Endothelial cell of umbilical vein (primary cell): ENCODE data around the gene IQCE. TPM values are rescaled to one million over a fixed set of nuclear protein-coding genes. Genes with fewer than 3 reads are reported as not detected.

ENCODE experiments used
- BruUV-seq: library from RNA; stranded (reverse); fragments of 400-500 nt; replicated peaks from 2 replicates; lab custom pipeline; 2021; lab: Mats Ljungman, UMichigan
- CTCF ChIA-PET: fragments of 300-600, 350-600 bp; sonication (Branson Sonifier 250); formaldehyde crosslinking; loops from one replicate; lab custom pipeline; 2021; ENCODE audit warnings: antibody characterized with exemption, inconsistent platforms; lab: Charles Lee
- POLR2A ChIA-PET: fragments of 300-600, 350-600 bp; sonication (Branson Sonifier 250); formaldehyde crosslinking; loops from one replicate; lab custom pipeline; 2021; ENCODE audit warnings: antibody characterized with exemption, inconsistent platforms; lab: Charles Lee
- DNase-seq: peaks from one replicate; pipeline ENCODE4 v3.0.0-alpha.2; 2011; ENCODE audit warnings: low read depth, low spot score
- FAIRE-seq: peaks from 2 replicates; lab custom pipeline; 2011; peaks lifted over from hg19 to GRCh38; lab: Jason Lieb, UNC
- H2AFZ ChIP-seq: 2 replicates; pipeline ENCODE4 v1.6.0; 2012; ENCODE audit warnings: low read depth, low read length, control low read depth, inconsistent platforms
- H3K27ac ChIP-seq: 2 replicates; pipeline ENCODE4 v1.5.1; 2011; ENCODE audit warnings: low read depth, mild to moderate bottlenecking, control low read depth, low read length, moderate library complexity; ENCODE audit not compliant: insufficient read depth
- H3K27me3 ChIP-seq, 2 experiments: 2 replicates each; pipeline versions ENCODE4 v1.6.0 to v1.6.1; 2011; ENCODE audit warnings: low read length in 2 of 2, mixed read lengths in 1 of 2; ENCODE audit not compliant: control insufficient read depth in 2 of 2, insufficient read depth in 2 of 2
- H3K36me3 ChIP-seq, 2 experiments: 2 replicates in 1 of 2; 3 replicates in 1 of 2; pipeline ENCODE4 v1.5.1; 2011; ENCODE audit warnings: low read length in 2 of 2, mild to moderate bottlenecking in 1 of 2, moderate library complexity in 1 of 2; ENCODE audit not compliant: control insufficient read depth in 2 of 2, insufficient read depth in 2 of 2; ENCODE audit errors: extremely low read depth in 1 of 2
- H3K4me1 ChIP-seq: 3 replicates; pipeline ENCODE4 v1.5.1; 2011; ENCODE audit warnings: mild to moderate bottlenecking, low read length; ENCODE audit not compliant: control insufficient read depth, insufficient read depth; ENCODE audit errors: extremely low read depth
- H3K4me2 ChIP-seq: 2 replicates; pipeline ENCODE4 v1.6.1; 2011; ENCODE audit warnings: low read length, control low read depth, mixed read lengths; ENCODE audit not compliant: insufficient read depth
- H3K4me3 ChIP-seq, 3 experiments: fragments of 200-600 bp in 1 of 3; sonication (generic), shearing (Covaris generic) in 1 of 3; replicated peaks in 1 of 3; 2 replicates each; pipeline ENCODE4 v1.5.1; 2011 to 2016; ENCODE audit warnings: control low read depth in 3 of 3, low read length in 3 of 3, mild to moderate bottlenecking in 2 of 3, inconsistent platforms in 1 of 3, low read depth in 1 of 3, moderate library complexity in 1 of 3; ENCODE audit not compliant: insufficient read depth in 1 of 3
- H3K79me2 ChIP-seq: 2 replicates; pipeline ENCODE4 v1.6.0; 2012; ENCODE audit warnings: low read length, inconsistent platforms; ENCODE audit not compliant: control insufficient read depth, insufficient read depth
- H3K9ac ChIP-seq: replicated peaks from 2 replicates; pipeline ENCODE3; 2011; ENCODE audit warnings: low read length, control low read depth; ENCODE audit not compliant: insufficient read depth; ENCODE audit errors: extremely low read depth
- H3K9me1 ChIP-seq: replicated peaks from 3 replicates; pipeline ENCODE4 v1.6.0; 2011; ENCODE audit warnings: mild to moderate bottlenecking, low read length; ENCODE audit not compliant: control insufficient read depth, insufficient read depth; ENCODE audit errors: extremely low read depth
- H3K9me3 ChIP-seq: replicated peaks from 2 replicates; pipeline ENCODE4 v1.5.1; 2012; ENCODE audit warnings: low read length, inconsistent platforms; ENCODE audit not compliant: control insufficient read depth, insufficient read depth
- H4K20me1 ChIP-seq: replicated peaks from 2 replicates; pipeline ENCODE3; 2011; ENCODE audit warnings: mild to moderate bottlenecking, low read length; ENCODE audit not compliant: control insufficient read depth, insufficient read depth; ENCODE audit errors: extremely low read depth
- EZH2 ChIP-seq: IDR thresholded peaks from 2 replicates; pipeline ENCODE4 v1.6.1; 2012; ENCODE audit warnings: borderline replicate concordance, low read depth, mild to moderate bottlenecking, moderate library complexity, low read length, inconsistent platforms; ENCODE audit not compliant: severe bottlenecking
- FOS ChIP-seq: IDR thresholded peaks from 2 replicates; pipeline ENCODE4 v1.6.1; 2011; ENCODE audit warnings: mild to moderate bottlenecking, low read length, moderate library complexity, borderline replicate concordance; ENCODE audit not compliant: insufficient read depth
- GATA2 ChIP-seq: IDR thresholded peaks from 2 replicates; pipeline ENCODE4 v1.7.0; 2011; ENCODE audit warnings: low read depth, mild to moderate bottlenecking, moderate library complexity, mixed read lengths, low read length; ENCODE audit not compliant: insufficient read length, insufficient read depth
- JUN ChIP-seq: IDR thresholded peaks from 2 replicates; pipeline ENCODE4 v1.6.1; 2011; ENCODE audit warnings: borderline replicate concordance, low read depth; ENCODE audit not compliant: insufficient read length, insufficient read depth
- MYC ChIP-seq: IDR thresholded peaks from one replicate; pipeline ENCODE4 v1.6.1; 2011; ENCODE audit warnings: mild to moderate bottlenecking, low read depth, low read length
- POLR2A ChIP-seq: IDR thresholded peaks from 2 replicates; pipeline ENCODE4 v1.6.1; 2012; ENCODE audit warnings: low read depth, mild to moderate bottlenecking, control low read depth, low read length
- POLR2AphosphoS5 ChIP-seq: IDR thresholded peaks from 2 replicates; pipeline ENCODE4 v1.6.1; 2012; ENCODE audit warnings: low read depth, mild to moderate bottlenecking, control low read depth, low read length, moderate library complexity; ENCODE audit not compliant: insufficient read depth
- dilution Hi-C: fragments of 300-500 bp; cut with MboI; formaldehyde crosslinking; loops from one replicate; pipeline ENCODE4 v1.15.0; 2019; ENCODE audit warnings: low sequenced_read_pairs; ENCODE audit not compliant: extremely low pct_ligation_motif_present
- intact Hi-C: fragments of 100-400 bp; cut with micrococcal nuclease; formaldehyde crosslinking; loops from one replicate; pipeline ENCODE4 v1.10.0; 2022
- polyA plus RNA-seq, 4 experiments: library from polyadenylated mRNA; depleted of rRNA in 3 of 4; stranded (reverse) in 3 of 4; unstranded in 1 of 4; fragments of >200 nt; gene quantifications; 2 replicates each; pipeline versions ENCODE4 v1.2.1 to v1.2.3, GENCODE V29; 2011 to 2012; ENCODE audit warnings: missing spikeins in 1 of 4
- total RNA-seq: library from RNA; stranded (reverse); gene quantifications from 2 replicates; pipeline ENCODE4 v1.2.3, GENCODE V29; 2021
- TF ChIP-seq, protein P1 (sequence below), 2 donors: IDR thresholded peaks; 1 replicate in 1 of 2; 2 replicates in 1 of 2; pipeline ENCODE4 v1.5.1; 2011; ENCODE audit warnings: low read length in 2 of 2, mild to moderate bottlenecking in 2 of 2, moderate library complexity in 2 of 2, control low read depth in 1 of 2, inconsistent platforms in 1 of 2, low read depth in 1 of 2; ENCODE audit not compliant: insufficient read depth in 1 of 2; ENCODE audit errors: extremely low read depth in 1 of 2
- TF ChIP-seq, protein P2 (sequence below): IDR thresholded peaks from 2 replicates; pipeline ENCODE4 v1.6.1; 2011; ENCODE audit not compliant: insufficient read depth, insufficient read length

IQCE gene
- total and polyA plus RNA-seq, 2 donors (not counting 3 experiments of a cell fraction or from before 2014, with no cell fraction given), result 4.9 to 14.5 TPM

DNA sequence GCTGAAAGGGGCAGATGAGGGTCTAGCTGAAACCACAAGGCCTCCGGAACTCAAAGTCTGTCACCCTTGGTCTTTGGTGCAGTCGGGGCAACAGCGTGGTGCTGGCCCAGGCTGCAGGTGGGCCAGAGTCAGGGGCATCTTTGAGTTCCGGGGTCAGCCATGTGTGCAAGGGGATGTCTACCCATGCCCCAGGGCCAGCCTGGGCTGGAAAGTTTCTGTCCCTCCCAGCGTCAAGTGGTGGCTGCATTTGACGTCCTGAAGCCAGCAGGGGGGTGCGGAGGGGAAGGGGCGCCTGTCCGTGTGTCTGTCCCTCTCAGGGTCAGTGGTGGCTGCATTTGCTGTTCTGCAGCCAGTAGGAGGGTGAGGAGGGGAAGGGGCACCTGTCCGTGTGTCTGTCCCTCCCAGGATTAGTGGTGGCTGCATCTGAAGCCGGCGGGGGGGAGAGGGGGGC lies 4.1 kb upstream of the IQCE start:
- CTCF ChIA-PET, result no interaction called here
- TF ChIP-seq FOS (no peak), POLR2A (no peak), JUN (no peak), POLR2AphosphoS5 (no peak), EZH2 (no peak), MYC (no peak), GATA2 (no peak)
- TF ChIP-seq, protein P1, sequence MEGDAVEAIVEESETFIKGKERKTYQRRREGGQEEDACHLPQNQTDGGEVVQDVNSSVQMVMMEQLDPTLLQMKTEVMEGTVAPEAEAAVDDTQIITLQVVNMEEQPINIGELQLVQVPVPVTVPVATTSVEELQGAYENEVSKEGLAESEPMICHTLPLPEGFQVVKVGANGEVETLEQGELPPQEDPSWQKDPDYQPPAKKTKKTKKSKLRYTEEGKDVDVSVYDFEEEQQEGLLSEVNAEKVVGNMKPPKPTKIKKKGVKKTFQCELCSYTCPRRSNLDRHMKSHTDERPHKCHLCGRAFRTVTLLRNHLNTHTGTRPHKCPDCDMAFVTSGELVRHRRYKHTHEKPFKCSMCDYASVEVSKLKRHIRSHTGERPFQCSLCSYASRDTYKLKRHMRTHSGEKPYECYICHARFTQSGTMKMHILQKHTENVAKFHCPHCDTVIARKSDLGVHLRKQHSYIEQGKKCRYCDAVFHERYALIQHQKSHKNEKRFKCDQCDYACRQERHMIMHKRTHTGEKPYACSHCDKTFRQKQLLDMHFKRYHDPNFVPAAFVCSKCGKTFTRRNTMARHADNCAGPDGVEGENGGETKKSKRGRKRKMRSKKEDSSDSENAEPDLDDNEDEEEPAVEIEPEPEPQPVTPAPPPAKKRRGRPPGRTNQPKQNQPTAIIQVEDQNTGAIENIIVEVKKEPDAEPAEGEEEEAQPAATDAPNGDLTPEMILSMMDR (IDR thresholded peaks at IDR 0.05; ENCODE audit: extremely low read depth in 1 of 2, insufficient read depth in 1 of 2, low read depth in 1 of 2, low read length in 2 of 2), result no peak
- TF ChIP-seq, protein P2, sequence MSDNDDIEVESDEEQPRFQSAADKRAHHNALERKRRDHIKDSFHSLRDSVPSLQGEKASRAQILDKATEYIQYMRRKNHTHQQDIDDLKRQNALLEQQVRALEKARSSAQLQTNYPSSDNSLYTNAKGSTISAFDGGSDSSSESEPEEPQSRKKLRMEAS, result no peak
- no peak overlapping the region for H3K27ac ChIP-seq
- H3K4me2 ChIP-seq, result peak overlapping the region; percentile 64
- peaks cover 9% of the 10 kb centered on the region for H3K4me1 ChIP-seq
- DNase-seq, result peak; percentile 6
- POLR2A ChIA-PET, result no interaction called here
- peak overlapping the region; percentile 31 to 81 (median 46) for H3K4me3 ChIP-seq
- H3K36me3 ChIP-seq, result no peaks in the 10 kb centered on the region
- H2AFZ ChIP-seq, result no peak overlapping the region
- intact Hi-C loops, result loop anchor here (1.0 to 5.0 kb wide), 6 partner anchors 26 to 108 kb away; no protein-coding TSS in a partner anchor
- H3K9ac ChIP-seq, result peak overlapping the region; percentile 92
- no TSS peak for BruUV-seq
- H3K27me3 ChIP-seq, result no peaks in the 10 kb centered on the region
- dilution Hi-C loops, result no loop called here
- H4K20me1 ChIP-seq, result no peaks in the 10 kb centered on the region
- peaks cover 14% of the 10 kb centered on the region for H3K79me2 ChIP-seq
- no peak for FAIRE-seq
- H3K9me1 ChIP-seq, result no peaks in the 10 kb centered on the region
- H3K9me3 ChIP-seq, result no peaks in the 10 kb centered on the region
